SU-DHL-6 (cell line): ENCODE results near the gene STEAP3.

Experiments used
- H2AFZ ChIP-seq: fragments of 200-600 bp; sonication (generic); 2 replicates; pipeline ENCODE4 v1.6.1; 2014; ENCODE audit warnings: low read depth, mild to moderate bottlenecking, moderate library complexity, mixed read lengths, antibody characterized with exemption, low read length; ENCODE audit not compliant: severe bottlenecking
- H3F3A ChIP-seq: fragments of 200-600 bp; shearing (Covaris generic); 2 replicates; pipeline ENCODE4 v1.6.0; 2016; ENCODE audit warnings: antibody characterized with exemption, mild to moderate bottlenecking; ENCODE audit not compliant: insufficient read depth
- H3K27ac ChIP-seq: fragments of 200-600 bp; sonication (generic); 2 replicates; pipeline ENCODE4 v1.5.1; 2016; ENCODE audit warnings: low read depth, mild to moderate bottlenecking, low read length, moderate library complexity, mixed read lengths
- H3K27me3 ChIP-seq: fragments of 200-600 bp; sonication (generic), shearing (Covaris generic); 2 replicates; pipeline ENCODE4 v1.6.0; 2014; ENCODE audit warnings: mild to moderate bottlenecking, low read length
- H3K36me3 ChIP-seq: fragments of 200-600 bp; sonication (generic); 2 replicates; pipeline ENCODE4 v1.6.1; 2014; ENCODE audit warnings: mild to moderate bottlenecking, low read length, mixed read lengths
- H3K4me2 ChIP-seq: fragments of 300-600, 200-600 bp; shearing (Covaris generic), sonication (generic); 2 replicates; pipeline ENCODE4 v1.6.0; 2014; ENCODE audit warnings: low read length, low read depth, mild to moderate bottlenecking; ENCODE audit not compliant: poor library complexity, severe bottlenecking
- H3K4me3 ChIP-seq: fragments of 200-600 bp; sonication (generic); 2 replicates; pipeline ENCODE4 v1.5.1; 2014; ENCODE audit warnings: antibody characterized with exemption, low read length, mild to moderate bottlenecking, mixed read lengths; ENCODE audit not compliant: insufficient read depth, poor library complexity, severe bottlenecking
- H3K79me2 ChIP-seq: fragments of 200-600 bp; sonication (generic); 2 replicates; pipeline ENCODE4 v1.6.1; 2014; ENCODE audit warnings: mild to moderate bottlenecking, low read length, moderate library complexity; ENCODE audit not compliant: insufficient read depth
- H3K9ac ChIP-seq: fragments of 200-600 bp; sonication (generic); 2 replicates; pipeline ENCODE4 v1.7.0; 2014; ENCODE audit warnings: mild to moderate bottlenecking, low read length
- H3K9me2 ChIP-seq: fragments of 200-600 bp; sonication (generic); replicated peaks from 2 replicates; pipeline ENCODE4 v1.6.1; 2014; ENCODE audit warnings: low read length; ENCODE audit not compliant: insufficient read depth
- H3K9me3 ChIP-seq: fragments of 200-600 bp; sonication (generic); 2 replicates; pipeline ENCODE4 v1.6.1; 2014; ENCODE audit warnings: low read length, mixed read lengths; ENCODE audit not compliant: insufficient read depth
- H4K20me1 ChIP-seq: fragments of 200-600 bp; sonication (generic); 2 replicates; pipeline ENCODE4 v1.6.1; 2014; ENCODE audit warnings: low read depth, mild to moderate bottlenecking, antibody characterized with exemption, low read length, moderate library complexity, mixed read lengths
- CTCF ChIP-seq: fragments of 200-600 bp; sonication (generic); IDR thresholded peaks from one replicate; pipeline ENCODE4 v1.5.1; 2017; ENCODE audit warnings: antibody characterized with exemption, mild to moderate bottlenecking, low read length, moderate library complexity; ENCODE audit not compliant: insufficient read depth, poor library complexity, severe bottlenecking
- EZH2phosphoT487 ChIP-seq: fragments of 200-600 bp; sonication (generic), shearing (Covaris generic); conservative IDR thresholded peaks from 2 replicates; pipeline ENCODE4 v1.6.1; 2018; ENCODE audit warnings: mild to moderate bottlenecking, antibody characterized with exemption, low read length, moderate library complexity, mixed read lengths

Gene STEAP3

GRCh38 chr2:119307419-119308140 lies 83.9 kb downstream of the STEAP3 start:
- H3K79me2 ChIP-seq = peaks cover 8% of the 10 kb centered on the region
- H3K36me3 ChIP-seq = no peaks in the 10 kb centered on the region
- H4K20me1 ChIP-seq = no peaks in the 10 kb centered on the region
- no peak overlapping the region for H3K27ac ChIP-seq
- peaks cover 26% of the 10 kb centered on the region for H3F3A ChIP-seq
- H3K9ac ChIP-seq = no peak overlapping the region
- TF ChIP-seq CTCF (no peak), EZH2phosphoT487 (no peak)
- H3K9me2 ChIP-seq = no peaks in the 10 kb centered on the region
- H3K4me3 ChIP-seq = no peak overlapping the region
- no peaks in the 10 kb centered on the region for H3K9me3 ChIP-seq
- H3K27me3 ChIP-seq = no peaks in the 10 kb centered on the region
- no peak overlapping the region for H2AFZ ChIP-seq
- no peak overlapping the region for H3K4me2 ChIP-seq

- TF ChIP-seq CTCF (no peak), EZH2phosphoT487 (no peak)
- no peak overlapping the region for H3K27ac ChIP-seq
- no peak overlapping the region for H3K4me3 ChIP-seq
- peaks cover 8% of the 10 kb centered on the region for H3K79me2 ChIP-seq
- H3K36me3 ChIP-seq = no peaks in the 10 kb centered on the region
- no peak overlapping the region for H3K9ac ChIP-seq
- no peaks in the 10 kb centered on the region for H3K9me2 ChIP-seq
- no peaks in the 10 kb centered on the region for H3K27me3 ChIP-seq
- H2AFZ ChIP-seq = no peak overlapping the region
- no peaks in the 10 kb centered on the region for H4K20me1 ChIP-seq
- H3F3A ChIP-seq = peaks cover 39% of the 10 kb centered on the region
- H3K4me2 ChIP-seq = no peak overlapping the region
- H3K9me3 ChIP-seq = no peaks in the 10 kb centered on the region
These were observed 85.2 kb downstream of the STEAP3 start for GRCh38 chr2:119308793-119309330.

- peak overlapping the region; percentile 82 for H3K4me2 ChIP-seq
- peak overlapping the region; percentile 15 for H2AFZ ChIP-seq
- no peaks in the 10 kb centered on the region for H3K9me3 ChIP-seq
- TF ChIP-seq EZH2phosphoT487 = no peak
- TF ChIP-seq CTCF = peak; percentile 45
- H3K4me3 ChIP-seq = peak overlapping the region; percentile 57
- no peaks in the 10 kb centered on the region for H3K27me3 ChIP-seq
- peaks cover 3% of the 10 kb centered on the region for H3K79me2 ChIP-seq
- peak overlapping the region; percentile 62 for H3K9ac ChIP-seq
- peak overlapping the region; percentile 97 for H3K27ac ChIP-seq
- H3K36me3 ChIP-seq = peaks cover 8% of the 10 kb centered on the region
- H3K9me2 ChIP-seq = no peaks in the 10 kb centered on the region
- peaks cover 39% of the 10 kb centered on the region for H3F3A ChIP-seq
- no peaks in the 10 kb centered on the region for H4K20me1 ChIP-seq
These were observed 87.7 kb downstream of the STEAP3 start for GRCh38 chr2:119311371-119311770.
